ENCODE results near the gene SH3BP1.

DNA sequence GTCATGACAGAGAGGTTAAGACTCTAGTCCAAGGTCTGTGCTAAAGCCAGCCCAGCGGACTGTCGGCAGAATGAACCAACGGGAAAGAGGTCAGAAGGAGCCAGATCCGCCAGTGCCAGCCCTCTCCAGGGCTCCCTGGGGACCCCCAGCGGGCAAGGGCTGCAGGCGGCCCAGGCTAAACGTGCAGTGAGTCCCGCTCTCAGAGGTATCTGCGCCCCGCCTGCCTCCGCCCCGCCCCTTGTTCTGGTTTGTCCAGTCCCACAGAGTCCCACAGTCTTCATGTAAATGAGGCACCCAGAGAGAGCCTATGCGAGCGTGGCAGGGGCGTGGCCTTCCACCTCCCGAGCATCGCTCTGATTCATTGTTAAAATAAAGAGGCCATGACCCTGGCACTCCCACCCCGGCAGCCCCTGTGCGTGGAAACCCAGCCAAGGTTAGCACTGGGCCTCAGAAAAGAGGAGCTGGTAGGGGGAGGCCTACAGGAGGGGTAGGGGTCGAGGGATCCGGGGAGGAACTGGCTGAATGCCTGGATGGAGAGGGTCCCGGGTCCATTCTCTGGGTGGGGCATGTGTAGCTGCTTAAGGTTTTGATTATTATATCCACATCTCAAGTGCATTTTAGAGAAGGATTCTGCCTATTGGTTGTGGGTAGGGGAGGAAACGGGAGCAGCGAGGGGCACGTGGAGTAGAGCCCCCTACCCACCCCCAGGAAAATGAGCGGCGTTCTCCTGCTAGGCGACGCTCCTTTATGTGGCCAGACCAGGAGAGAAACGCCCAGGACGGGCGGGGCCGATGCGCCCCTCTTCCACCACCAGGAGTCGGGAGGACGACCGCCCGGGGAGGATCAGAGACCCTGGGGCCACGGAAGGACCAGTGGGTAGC is 57.4 kb downstream of the SH3BP1 start, which contains the start of gene TRIOBP:
- no peak for TF ChIP-seq CHD4 (IDR thresholded peaks at IDR 0.05; ENCODE audit: insufficient read depth, insufficient replicate concordance, low read depth, low read length, poor library complexity, severe bottlenecking)
- TF ChIP-seq, protein P1, sequence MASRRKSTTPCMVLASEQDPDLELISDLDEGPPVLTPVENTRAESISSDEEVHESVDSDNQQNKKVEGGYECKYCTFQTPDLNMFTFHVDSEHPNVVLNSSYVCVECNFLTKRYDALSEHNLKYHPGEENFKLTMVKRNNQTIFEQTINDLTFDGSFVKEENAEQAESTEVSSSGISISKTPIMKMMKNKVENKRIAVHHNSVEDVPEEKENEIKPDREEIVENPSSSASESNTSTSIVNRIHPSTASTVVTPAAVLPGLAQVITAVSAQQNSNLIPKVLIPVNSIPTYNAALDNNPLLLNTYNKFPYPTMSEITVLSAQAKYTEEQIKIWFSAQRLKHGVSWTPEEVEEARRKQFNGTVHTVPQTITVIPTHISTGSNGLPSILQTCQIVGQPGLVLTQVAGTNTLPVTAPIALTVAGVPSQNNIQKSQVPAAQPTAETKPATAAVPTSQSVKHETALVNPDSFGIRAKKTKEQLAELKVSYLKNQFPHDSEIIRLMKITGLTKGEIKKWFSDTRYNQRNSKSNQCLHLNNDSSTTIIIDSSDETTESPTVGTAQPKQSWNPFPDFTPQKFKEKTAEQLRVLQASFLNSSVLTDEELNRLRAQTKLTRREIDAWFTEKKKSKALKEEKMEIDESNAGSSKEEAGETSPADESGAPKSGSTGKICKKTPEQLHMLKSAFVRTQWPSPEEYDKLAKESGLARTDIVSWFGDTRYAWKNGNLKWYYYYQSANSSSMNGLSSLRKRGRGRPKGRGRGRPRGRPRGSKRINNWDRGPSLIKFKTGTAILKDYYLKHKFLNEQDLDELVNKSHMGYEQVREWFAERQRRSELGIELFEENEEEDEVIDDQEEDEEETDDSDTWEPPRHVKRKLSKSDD (conservative IDR thresholded peaks at IDR 0.05; ENCODE audit: low read length): no peak
